HG03097 (cell line): ENCODE results near the gene KLHL28.

Experiments
- ATAC-seq: cut with Tn5 transposase; IDR thresholded peaks from one replicate; pipeline ENCODE4 v1.9.1; 2021; ENCODE audit not compliant: unreplicated experiment, low FRiP score

The KLHL28 gene

DNA sequence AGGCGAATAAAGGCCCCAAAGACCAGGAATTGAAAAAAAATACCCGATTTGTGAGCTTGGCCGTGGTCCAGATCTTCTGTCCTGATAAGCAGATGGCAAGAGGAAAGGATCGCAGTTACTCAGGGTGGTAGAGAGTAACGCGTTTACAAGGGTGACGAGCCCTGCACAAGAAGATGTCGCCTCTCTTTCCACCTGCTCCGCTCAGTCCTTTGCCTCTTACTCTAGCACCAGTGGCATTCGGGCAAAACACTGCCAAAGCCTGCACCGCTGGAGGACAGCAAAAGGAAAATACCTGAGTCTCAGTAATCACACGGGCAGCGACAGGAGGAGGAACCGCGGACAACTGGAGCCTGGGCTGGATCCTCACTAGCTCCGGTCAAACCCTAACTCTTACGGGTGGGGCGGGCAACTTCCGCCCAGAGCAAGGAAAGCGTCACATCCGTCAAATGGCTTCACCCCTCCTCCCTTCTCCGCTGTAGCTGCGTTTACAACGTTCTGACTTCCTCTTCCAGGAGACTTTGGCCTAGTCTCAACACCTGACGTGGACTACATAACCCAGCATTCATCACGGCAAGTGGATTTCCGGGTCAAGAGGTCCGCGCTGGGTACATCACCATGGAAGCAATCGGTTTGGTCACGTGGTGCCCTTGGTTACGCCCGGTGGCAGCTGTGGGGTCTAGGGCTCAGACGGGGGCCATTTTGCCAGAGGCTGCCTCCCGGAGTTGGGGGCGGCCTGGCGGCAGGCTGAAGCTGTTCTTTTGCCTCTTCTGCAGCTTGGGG lies at the start of gene KLHL28, which contains the start of gene TOGARAM1:
Gene KLHL28 (minus strand): TSS at position 394 of the 780 bp plus-strand sequence. CDS start 16,019 bp downstream, outside the sequence.
Gene TOGARAM1 (plus strand): TSS at position 637 of the 780 bp plus-strand sequence. CDS start 232 bp downstream, outside the sequence.
- peak; percentile 91 for ATAC-seq

- ATAC-seq = no peak
Measured at GRCh38 chr14:45003924-45004323, 42.2 kb upstream of the KLHL28 start.

DNA sequence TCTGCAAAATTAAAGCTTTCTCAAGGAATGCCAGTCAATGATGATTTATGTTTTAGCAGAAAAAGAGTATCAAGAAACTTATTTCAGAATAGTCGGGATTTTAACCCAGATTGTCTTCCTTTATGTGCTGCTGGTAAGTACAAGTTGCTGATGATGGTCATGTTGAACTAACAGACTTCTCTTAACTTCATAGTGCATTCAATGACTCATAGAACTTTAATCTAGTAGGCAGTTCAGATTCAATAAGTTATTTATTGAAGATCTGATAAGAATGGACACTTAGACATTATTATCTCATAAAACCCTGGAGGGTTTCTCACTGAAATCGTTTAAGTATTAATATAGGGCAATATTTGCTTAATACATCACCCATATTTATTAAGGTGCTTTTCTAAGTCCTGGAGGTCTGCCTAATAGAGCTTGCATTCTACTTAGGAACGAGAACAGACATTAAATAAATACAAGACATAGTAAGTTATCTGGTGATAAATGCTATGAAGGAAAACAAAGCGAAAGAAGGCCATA lies 34.1 kb upstream of the KLHL28 start:
- no peak for ATAC-seq

DNA sequence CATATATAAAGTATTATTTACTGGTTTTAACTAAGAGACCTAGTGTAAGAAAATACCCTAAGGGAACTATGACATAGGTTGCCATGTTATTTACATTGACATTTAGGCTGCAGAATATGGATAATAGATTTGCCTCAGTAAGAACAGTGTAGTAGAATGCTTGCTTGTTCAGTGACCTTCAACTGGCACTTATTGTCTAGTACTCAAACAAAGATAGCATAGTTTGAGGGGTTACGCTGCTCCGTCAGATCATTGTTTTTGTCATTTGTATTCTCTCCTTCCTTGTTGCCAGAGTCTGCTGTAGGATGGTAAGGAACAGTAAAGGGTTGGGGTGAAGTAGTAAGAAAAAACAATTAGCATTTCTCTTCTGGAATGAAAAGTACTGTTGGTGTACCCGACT lies 33.4 kb upstream of the KLHL28 start:
- ATAC-seq = no peak

GRCh38 chr14:44990533-44990932 lies 28.8 kb upstream of the KLHL28 start:
- ATAC-seq = no peak

DNA sequence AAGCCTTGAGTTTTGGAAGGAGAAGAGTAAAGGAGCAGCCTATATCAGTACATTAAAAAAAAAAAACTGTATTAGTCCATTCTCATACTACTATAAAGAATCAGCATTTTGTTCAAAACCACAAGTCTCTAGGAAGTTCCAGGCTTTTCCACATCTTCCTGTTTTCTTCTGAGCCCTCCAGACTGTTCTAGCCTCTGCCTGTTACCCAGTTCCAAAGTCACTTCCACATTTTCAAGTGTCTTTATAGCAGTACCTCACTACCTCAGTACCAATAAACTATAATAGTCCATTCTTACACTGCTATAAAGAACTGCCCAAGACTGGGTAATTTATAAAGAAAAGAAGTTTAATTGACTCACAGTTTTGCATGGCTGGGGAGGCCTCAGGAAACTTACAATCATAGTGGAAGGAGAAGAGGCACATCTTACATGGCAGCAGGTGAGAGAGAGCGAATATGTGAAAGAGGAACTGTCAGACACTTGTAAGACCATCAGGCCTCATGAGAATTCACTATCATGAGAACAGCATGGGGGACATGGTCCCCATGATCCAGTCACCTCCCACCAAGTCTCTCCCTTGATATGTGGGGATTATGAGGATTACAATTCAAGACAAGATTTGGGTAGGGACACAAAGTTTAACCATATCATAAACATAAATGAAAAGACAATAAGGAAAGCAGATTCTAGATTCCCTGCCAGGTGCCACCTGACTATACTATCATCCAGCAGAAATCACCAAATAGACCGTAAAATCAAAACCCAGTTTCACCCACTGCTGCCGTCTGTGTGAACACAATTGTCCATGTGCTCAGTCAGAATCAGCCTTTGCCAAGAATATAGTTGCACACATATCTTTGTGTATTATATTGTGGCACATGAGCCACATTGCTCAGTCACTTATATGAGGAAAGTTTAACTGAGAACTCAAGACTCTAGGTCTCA lies 28.0 kb upstream of the KLHL28 start:
- ATAC-seq = no peak

- no peak for ATAC-seq
Measured at GRCh38 chr14:44988694-44989093, 26.9 kb upstream of the KLHL28 start.

- ATAC-seq = no peak
Measured at GRCh38 chr14:44982594-44982993, 20.8 kb upstream of the KLHL28 start.

DNA sequence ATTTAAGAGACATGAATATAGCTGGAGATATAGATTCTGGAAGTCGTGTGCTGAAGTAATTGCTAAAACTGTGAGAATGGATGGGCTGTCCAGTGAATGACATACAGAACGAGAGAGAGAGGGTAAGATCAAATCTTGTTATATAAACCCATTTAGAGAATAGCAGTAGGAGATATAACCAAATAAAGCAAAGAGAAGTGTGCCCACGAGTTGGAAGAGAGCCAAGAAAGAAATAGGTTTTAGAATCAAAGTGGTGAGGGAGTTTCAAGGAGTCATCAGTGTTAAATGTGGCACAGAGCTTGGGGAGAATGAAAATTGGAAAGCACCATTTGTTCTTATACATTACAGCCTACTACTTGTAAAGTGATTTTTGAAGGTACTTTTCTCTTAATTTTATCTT lies 19.5 kb upstream of the KLHL28 start:
- no peak for ATAC-seq

DNA sequence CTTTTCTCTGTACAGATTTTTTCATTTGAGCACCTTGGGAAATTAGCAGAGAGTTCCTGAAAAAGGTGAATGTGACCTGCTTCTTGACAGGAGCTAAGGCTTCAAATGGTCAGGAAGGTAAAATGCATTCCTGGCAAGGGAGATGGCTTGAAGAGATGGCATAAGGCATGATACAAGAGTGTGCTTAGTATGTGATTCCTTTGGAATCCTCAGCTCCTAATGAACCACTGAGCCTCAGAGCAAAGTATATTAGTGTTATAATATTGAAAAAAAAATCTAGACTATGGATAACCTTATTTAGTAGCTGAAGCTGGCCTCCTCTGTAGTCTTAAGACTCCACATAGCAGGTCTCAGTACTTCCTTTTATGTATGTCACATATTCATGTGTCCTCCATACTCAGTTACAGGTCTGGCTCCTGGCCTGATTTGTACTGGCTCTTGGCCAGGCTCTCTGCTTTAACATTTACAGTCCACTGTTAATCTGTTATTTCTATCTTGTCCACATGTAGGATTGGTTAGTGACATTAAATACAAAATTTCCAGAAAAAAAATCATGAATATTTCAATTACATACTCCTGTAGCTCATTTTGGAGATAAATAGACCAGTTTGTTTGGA lies 18.1 kb upstream of the KLHL28 start:
- no peak for ATAC-seq

DNA sequence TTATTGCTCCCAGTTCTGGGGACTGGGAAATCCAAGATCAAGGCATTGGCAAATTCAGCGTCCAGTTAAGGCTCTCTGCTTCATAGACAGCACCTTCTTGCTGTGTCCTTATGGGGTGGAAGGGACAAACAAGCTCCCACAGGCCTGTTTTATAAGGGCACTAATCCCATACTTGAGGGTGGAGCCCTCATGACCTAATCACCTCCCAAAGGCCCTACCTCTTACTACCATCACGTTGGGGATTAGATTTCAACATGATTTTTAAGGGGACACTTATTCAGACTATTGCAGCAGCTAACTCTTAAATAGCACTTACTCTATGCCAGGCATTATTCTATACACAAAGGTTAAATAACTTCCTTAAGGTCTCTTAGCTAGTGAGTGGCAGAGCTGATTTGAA lies 17.5 kb upstream of the KLHL28 start:
- no peak for ATAC-seq

DNA sequence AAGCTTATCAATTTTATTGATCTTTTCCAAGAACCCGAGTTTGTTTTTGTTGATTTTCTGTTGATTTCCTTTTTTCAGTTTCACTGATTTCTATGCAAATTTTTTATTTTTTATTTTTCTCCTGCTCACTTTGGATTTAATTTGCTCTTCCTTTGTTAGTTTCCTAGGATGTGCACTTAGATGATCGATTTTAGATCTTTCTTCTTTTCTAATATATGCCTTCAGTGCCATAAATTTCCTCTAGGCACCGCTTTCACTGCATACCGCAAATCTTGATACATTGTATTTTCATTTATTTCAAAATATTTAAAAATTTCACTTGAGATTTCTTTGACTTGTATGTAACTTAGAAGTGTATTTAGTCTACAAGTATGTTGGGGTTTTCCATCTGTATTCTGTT lies 9.7 kb upstream of the KLHL28 start:
- ATAC-seq = no peak

GRCh38 chr14:44970907-44971306 lies 9.2 kb upstream of the KLHL28 start:
- no peak for ATAC-seq

- ATAC-seq = no peak
Measured at GRCh38 chr14:44968714-44969113, 7.0 kb upstream of the KLHL28 start.

DNA sequence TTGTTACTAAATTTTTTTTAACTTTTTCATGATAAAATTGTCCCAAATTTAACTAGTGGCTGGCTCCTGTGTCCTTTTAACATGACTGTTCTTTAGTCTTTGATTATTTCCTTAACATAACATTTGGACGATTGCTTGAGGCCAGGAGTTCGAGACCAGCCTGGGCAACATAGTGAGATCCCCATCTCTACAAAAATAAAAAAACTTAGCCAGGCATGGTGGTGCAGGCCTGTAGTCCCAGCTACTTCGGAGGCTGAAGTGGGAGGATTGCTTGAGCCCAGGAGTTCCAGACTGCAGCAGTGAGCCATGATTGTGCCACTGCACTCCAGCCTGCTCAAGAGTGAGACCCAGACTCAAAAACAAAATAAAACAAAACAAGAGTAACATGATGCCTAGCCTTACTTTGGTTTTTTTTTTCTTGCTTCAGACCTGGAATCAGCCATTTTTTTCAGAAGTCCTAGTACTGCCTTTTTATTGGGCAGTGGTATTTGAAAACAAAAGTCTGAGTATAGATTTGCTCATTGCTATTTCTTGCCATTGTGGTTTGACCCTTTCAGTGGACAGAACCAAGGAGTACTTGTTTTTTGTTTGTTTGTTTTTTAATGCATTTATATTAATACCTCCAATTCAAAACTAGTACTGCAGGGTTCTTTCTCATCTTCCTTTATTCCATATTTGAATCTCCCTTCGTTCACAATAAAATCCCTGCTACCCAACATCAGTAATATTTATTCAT lies 5.0 kb upstream of the KLHL28 start:
- no peak for ATAC-seq

GRCh38 chr14:44963775-44964380 lies 2.1 kb upstream of the KLHL28 start:
- ATAC-seq = no peak

DNA sequence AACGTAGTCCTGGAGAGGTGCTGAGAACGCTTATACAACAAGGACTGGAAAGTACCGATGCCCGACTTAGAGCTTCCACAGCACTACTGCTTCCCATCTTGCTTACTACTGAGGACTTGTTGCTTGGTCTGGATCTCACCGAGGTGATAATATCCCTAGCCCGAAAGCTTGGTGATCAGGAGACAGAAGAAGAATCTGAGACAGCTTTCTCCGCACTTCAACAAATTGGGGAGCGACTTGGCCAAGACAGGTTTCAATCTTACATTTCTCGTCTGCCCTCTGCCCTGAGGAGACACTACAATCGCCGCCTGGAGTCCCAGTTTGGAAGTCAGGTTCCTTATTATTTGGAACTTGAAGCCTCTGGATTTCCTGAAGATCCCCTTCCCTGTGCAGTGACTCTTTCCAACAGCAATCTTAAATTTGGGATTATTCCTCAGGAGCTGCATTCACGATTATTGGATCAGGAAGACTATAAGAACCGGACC lies 1.3 kb upstream of the KLHL28 start:
- ATAC-seq = no peak

- peak; percentile 29 for ATAC-seq
Measured at GRCh38 chr14:44962334-44963043, 742 bp upstream of the KLHL28 start.

DNA sequence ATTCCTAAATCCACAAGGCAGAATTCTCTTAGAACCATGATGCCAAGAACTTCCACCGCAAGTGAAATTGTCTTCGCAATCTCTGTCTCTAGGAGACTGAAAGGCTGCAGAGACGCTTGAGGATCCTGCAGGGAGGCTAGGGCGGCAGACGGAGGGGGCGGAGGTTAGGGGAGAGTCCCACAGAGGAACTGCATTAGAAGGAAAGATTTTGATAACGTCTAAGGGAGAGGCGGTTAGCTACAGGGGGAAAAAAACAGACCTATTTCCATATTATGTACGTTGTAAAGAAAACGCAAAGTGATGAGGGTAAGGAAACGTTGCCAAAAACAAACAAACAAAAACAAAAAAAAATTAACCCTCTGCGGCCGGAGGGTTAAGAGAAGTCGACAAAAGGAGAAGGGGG lies 595 bp downstream of the KLHL28 start:
- no peak for ATAC-seq
